Large intestine (tissue), 3 donors: ENCODE data around the gene KCNK16. TPM values are rescaled to one million over a fixed set of nuclear protein-coding genes. Genes with fewer than 3 reads are reported as not detected.

ENCODE experiments used
- DNase-seq, 2 donors: peaks; one replicate each; pipeline versions ENCODE4 v3.0.0 to v3.0.0-alpha.2; 2013
- H3K27ac ChIP-seq: one replicate; pipeline ENCODE4 v1.5.1; 2013; ENCODE audit warnings: low read length
- H3K27me3 ChIP-seq: 2 replicates; pipeline ENCODE4 v1.6.1; 2013; ENCODE audit warnings: low read length; ENCODE audit not compliant: control insufficient read depth, insufficient read depth
- H3K36me3 ChIP-seq: 2 replicates; pipeline ENCODE4 v1.6.1; 2013; ENCODE audit warnings: low read length; ENCODE audit not compliant: control insufficient read depth, insufficient read depth
- H3K4me1 ChIP-seq: one replicate; pipeline ENCODE4 v1.6.1; 2013; ENCODE audit warnings: low read length; ENCODE audit not compliant: control insufficient read depth, insufficient read depth
- H3K4me3 ChIP-seq: one replicate; pipeline ENCODE4 v1.5.1; 2013; ENCODE audit warnings: low read length
- H3K9me3 ChIP-seq: one replicate; pipeline ENCODE4 v1.6.1; 2013; ENCODE audit warnings: mild to moderate bottlenecking, low read depth, low read length, moderate library complexity; ENCODE audit not compliant: control insufficient read depth
- WGBS: methylation state at CpG from one replicate; pipeline ENCODE4 v1.1.5; 2013; ENCODE audit warnings: low lambda C conversion rate; ENCODE audit not compliant: insufficient coverage; 5-methylcytosine and 5-hydroxymethylcytosine counted together
- polyA plus RNA-seq: library from polyadenylated mRNA; unstranded; fragments of 120-200 nt; gene quantifications from one replicate; pipeline ENCODE4 v1.2.1, GENCODE V29; 2013

The KCNK16 gene
- polyA plus RNA-seq, 1 donor: 8.1 TPM

- no peaks in the 10 kb centered on the region for H3K9me3 ChIP-seq
- no CpG with 5 or more reads among the region's 3 CpGs for WGBS
- DNase-seq: no peak
- H3K27me3 ChIP-seq: peaks cover 27% of the 10 kb centered on the region
- no peak overlapping the region for H3K4me3 ChIP-seq
- H3K27ac ChIP-seq: no peak overlapping the region
- no peaks in the 10 kb centered on the region for H3K36me3 ChIP-seq
- no peaks in the 10 kb centered on the region for H3K4me1 ChIP-seq
Measured at GRCh38 chr6:39330057-39330456, 7.6 kb upstream of the KCNK16 start.

GRCh38 chr6:39328066-39328465 lies 5.6 kb upstream of the KCNK16 start:
- H3K27me3 ChIP-seq: peaks cover 27% of the 10 kb centered on the region
- 98% methylated on average over 8 of the region's 12 CpGs for WGBS
- no peak overlapping the region for H3K27ac ChIP-seq
- no peaks in the 10 kb centered on the region for H3K9me3 ChIP-seq
- H3K36me3 ChIP-seq: no peaks in the 10 kb centered on the region
- H3K4me1 ChIP-seq: no peaks in the 10 kb centered on the region
- H3K4me3 ChIP-seq: no peak overlapping the region
- DNase-seq: no peak

GRCh38 chr6:39327507-39327906 lies 5.0 kb upstream of the KCNK16 start:
- no peaks in the 10 kb centered on the region for H3K9me3 ChIP-seq
- no peak overlapping the region for H3K4me3 ChIP-seq
- H3K4me1 ChIP-seq: no peaks in the 10 kb centered on the region
- WGBS: no CpG with 5 or more reads among the region's 5 CpGs
- DNase-seq: no peak
- no peaks in the 10 kb centered on the region for H3K36me3 ChIP-seq
- H3K27ac ChIP-seq: no peak overlapping the region
- peaks cover 24% of the 10 kb centered on the region for H3K27me3 ChIP-seq

GRCh38 chr6:39321761-39322160 lies 741 bp downstream of the KCNK16 start:
- Histone ChIP-seq H3K27ac (no peak overlapping the region), H3K36me3 (no peaks in the 10 kb centered on the region), H3K4me1 (no peaks in the 10 kb centered on the region), H3K27me3 (peaks cover 37% of the 10 kb centered on the region), H3K4me3 (no peak overlapping the region), H3K9me3 (no peaks in the 10 kb centered on the region)
- no peak for DNase-seq
- no CpG with 5 or more reads among the region's 5 CpGs for WGBS

GRCh38 chr6:39320363-39320984 lies 2.0 kb downstream of the KCNK16 start:
- no peaks in the 10 kb centered on the region for H3K4me1 ChIP-seq
- H3K36me3 ChIP-seq: no peaks in the 10 kb centered on the region
- no peak for DNase-seq
- H3K27ac ChIP-seq: no peak overlapping the region
- H3K27me3 ChIP-seq: peaks cover 43% of the 10 kb centered on the region
- WGBS: no CpG with 5 or more reads among the region's 10 CpGs
- H3K4me3 ChIP-seq: no peak overlapping the region
- no peaks in the 10 kb centered on the region for H3K9me3 ChIP-seq

DNA sequence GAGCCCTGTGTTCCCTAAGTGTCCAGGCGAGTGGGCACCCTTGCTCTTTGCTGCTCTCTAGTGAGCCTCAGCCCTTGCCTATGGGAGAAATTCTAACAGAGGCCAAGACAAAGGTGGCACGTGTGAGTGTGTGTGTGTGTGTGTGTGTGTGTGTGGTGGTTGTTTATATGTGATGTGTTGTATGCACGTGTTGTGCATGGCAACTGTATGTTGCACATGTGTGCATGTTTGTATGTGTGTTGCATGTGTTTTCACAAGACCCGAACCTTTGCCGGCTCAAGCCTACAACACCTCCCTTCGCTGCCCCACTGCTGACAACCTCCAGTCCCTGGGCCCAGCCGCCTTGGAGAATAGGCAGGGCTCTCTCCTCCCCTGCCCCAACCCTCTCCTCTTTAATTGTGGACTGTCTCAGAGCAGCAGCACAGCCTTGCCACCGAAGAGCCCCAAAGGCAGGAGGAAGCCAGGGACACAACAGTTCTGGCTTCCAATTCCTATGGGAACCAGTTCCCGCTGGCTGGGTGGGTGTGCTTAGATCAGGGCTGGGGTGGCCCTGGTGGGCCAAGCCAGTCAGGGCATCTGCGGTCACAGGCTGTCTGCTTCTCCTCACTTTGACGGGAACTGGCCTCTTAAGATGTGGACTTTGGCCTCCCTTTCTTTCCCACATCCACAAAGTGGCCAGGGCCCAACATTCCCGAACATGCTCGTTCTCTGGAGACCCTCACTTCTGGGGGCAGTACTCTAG lies 2.7 kb downstream of the KCNK16 start:
- Histone ChIP-seq H3K4me1 (no peaks in the 10 kb centered on the region), H3K27me3 (peaks cover 49% of the 10 kb centered on the region), H3K36me3 (no peaks in the 10 kb centered on the region), H3K27ac (no peak overlapping the region), H3K4me3 (no peak overlapping the region), H3K9me3 (no peaks in the 10 kb centered on the region)
- WGBS: no CpG with 5 or more reads among the region's 13 CpGs
- DNase-seq: no peak

DNA sequence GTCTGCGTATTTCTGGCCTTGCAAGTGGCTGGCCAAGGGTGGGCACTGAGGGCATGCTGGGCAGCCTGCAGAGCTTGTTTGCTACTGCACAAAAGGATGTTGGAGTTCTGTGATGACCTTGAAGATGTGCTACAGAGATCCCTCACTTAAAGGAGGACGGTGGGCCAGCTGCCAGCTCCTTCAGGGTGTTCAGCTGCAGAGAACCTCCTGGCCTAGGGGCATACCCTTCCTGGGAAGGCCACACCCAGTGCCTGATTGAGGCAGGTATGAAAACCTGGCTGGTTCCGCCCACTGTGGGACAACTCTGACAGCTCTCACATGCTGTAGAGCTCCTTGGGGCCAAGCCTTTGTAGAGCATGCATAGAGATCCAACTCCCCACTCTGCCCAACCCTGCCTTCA lies 5.2 kb downstream of the KCNK16 start:
- Histone ChIP-seq H3K4me3 (no peak overlapping the region), H3K9me3 (peaks cover 5% of the 10 kb centered on the region), H3K27me3 (peaks cover 68% of the 10 kb centered on the region), H3K27ac (no peak overlapping the region), H3K4me1 (peaks cover 4% of the 10 kb centered on the region), H3K36me3 (no peaks in the 10 kb centered on the region)
- WGBS: no CpG with 5 or more reads among the region's 3 CpGs
- no peak for DNase-seq

DNA sequence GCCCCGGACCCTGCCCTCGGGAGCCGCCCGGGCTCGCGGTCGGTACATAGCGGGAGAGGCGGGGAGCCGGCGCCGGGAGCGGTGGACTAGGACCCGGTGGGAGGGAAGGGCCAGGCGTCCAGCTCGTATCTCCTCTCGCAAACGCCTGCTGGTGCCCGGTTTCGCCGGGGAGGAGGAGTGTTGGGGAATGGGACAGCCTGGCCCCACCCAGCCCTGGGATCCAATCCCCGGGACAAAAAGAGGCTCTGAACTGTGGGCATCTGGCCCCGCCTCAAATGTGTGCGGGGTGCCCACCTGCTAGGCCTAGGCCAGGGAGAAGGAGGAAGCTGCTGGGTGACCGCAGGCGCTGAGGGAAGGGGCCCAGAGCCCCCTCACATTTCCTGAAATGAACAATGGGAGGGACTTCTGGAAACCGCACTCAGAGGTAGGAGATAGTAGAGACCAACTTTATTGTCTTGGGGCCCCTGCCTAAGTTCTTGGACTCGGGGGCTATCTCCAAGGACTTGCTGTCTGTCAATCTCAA lies 8.2 kb downstream of the KCNK16 start, which contains the start of gene KCNK17:
TSS of gene KCNK17 (minus strand) at position 147 of the 523 bp plus-strand sequence. CDS start at position 48, 99 bp downstream.
- Histone ChIP-seq H3K27me3 (peaks cover 72% of the 10 kb centered on the region), H3K4me3 (peak within 1 kb of the TSS; percentile 23), H3K27ac (no peak within 1 kb of the TSS), H3K4me1 (peaks cover 4% of the 10 kb centered on the region), H3K36me3 (no peaks in the 10 kb centered on the region), H3K9me3 (peaks cover 5% of the 10 kb centered on the region)
- no CpG with 5 or more reads among the region's 28 CpGs for WGBS
- no peak for DNase-seq

GRCh38 chr6:39313526-39314272 lies 8.8 kb downstream of the KCNK16 start:
- no CpG with 5 or more reads among the region's 80 CpGs for WGBS
- no peak for DNase-seq
- H3K4me3 ChIP-seq: peak overlapping the region; percentile 23

GRCh38 chr6:39312912-39313525 lies 9.5 kb downstream of the KCNK16 start:
- peaks cover 67% of the 10 kb centered on the region for H3K27me3 ChIP-seq

More at GRCh38 chr6:39313526-39314272, 8.8 kb downstream of the KCNK16 start:
- Histone ChIP-seq H3K36me3 (no peaks in the 10 kb centered on the region), H3K4me1 (peaks cover 4% of the 10 kb centered on the region), H3K27me3 (peaks cover 67% of the 10 kb centered on the region), H3K9me3 (peaks cover 5% of the 10 kb centered on the region), H3K27ac (no peak overlapping the region)

More at GRCh38 chr6:39312912-39313525, 9.5 kb downstream of the KCNK16 start:
- DNase-seq: no peak
- Histone ChIP-seq H3K36me3 (no peaks in the 10 kb centered on the region), H3K4me3 (no peak overlapping the region), H3K4me1 (peaks cover 4% of the 10 kb centered on the region), H3K27ac (no peak overlapping the region), H3K9me3 (peaks cover 5% of the 10 kb centered on the region)
- WGBS: no CpG with 5 or more reads among the region's 45 CpGs
